Measurements from ENCODE around the gene PDE3B.

- TF ChIP-seq POLR2AphosphoS5 (IDR thresholded peaks at IDR 0.05; ENCODE audit: low read depth) (no peak), CTCF (IDR thresholded peaks at IDR 0.05; ENCODE audit: insufficient read depth, low read length) (no peak), REST (IDR thresholded peaks at IDR 0.05; ENCODE audit: insufficient replicate concordance, low read depth) (no peak)
Measured at GRCh38 chr11:14623036-14623435, 20.6 kb upstream of the PDE3B start.

Measured in HL-60 (cell line).